GM12891 (cell line): ENCODE measurements around the gene PPIL1.

Experiments
- PAX5 ChIP-seq: IDR thresholded peaks from 2 replicates; pipeline ENCODE4 v1.6.1; 2011; ENCODE audit warnings: low read length, moderate library complexity, mild to moderate bottlenecking; ENCODE audit not compliant: insufficient read depth, severe bottlenecking
- POLR2A ChIP-seq: IDR thresholded peaks from 2 replicates; pipeline ENCODE4 v1.6.1; 2011; ENCODE audit warnings: low read depth, low read length, control low read depth
- POLR2AphosphoS5 ChIP-seq: IDR thresholded peaks from 2 replicates; pipeline ENCODE4 v1.6.1; 2011; ENCODE audit warnings: low read depth, low read length, control low read depth
- SPI1 ChIP-seq: IDR thresholded peaks from 2 replicates; pipeline ENCODE4 v1.6.1; 2011; ENCODE audit warnings: low read depth, low read length, control low read depth
- TAF1 ChIP-seq: IDR thresholded peaks from 2 replicates; pipeline ENCODE4 v1.6.1; 2011; ENCODE audit warnings: low read depth, low read length, control low read depth

DNA sequence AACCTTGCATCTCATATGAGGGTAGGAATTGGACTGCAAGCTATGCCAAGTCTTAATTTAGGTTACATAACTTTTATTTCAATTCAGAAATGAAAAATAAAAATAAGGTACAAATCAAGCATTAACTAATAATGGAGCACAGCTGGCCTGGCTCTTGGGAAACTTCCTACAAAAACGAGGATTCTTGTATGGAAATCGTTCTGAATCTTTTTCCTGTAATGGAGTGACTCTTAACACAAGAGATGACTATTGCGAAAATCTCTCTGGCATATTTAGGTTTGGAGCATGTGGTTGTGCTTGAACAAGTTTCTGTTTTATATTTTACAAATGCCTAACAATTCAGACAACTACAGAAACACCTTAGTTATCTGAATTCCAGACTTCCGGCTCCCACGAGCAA is 45.9 kb upstream of the PPIL1 start:
- TF ChIP-seq PAX5 (no peak), POLR2AphosphoS5 (no peak), POLR2A (no peak), TAF1 (no peak), SPI1 (no peak)
